GM19238 (cell line): ENCODE measurements around the gene DAD1.

Source experiments
- DNase-seq: peaks from one replicate; pipeline ENCODE4 v3.0.0; 2011; ENCODE audit warnings: low spot score; ENCODE audit not compliant: insufficient read length

DAD1 gene

DNA sequence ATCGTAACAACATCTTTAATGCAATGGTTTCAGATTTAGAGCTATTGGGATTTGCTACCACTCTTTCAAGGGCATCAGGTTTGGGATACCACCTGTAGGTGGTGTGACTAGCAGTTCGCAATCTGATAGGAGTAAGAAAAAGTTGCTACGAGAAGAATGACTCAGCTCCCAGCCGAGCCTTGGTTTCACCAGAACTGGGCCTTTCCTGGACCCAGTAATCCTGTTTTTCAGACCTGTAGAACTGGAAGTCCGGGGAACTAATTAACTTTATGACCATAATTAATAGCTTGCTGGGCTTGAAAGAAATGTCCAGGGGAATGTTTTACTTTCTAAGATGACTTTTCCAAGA lies 9.8 kb upstream of the DAD1 start:
- peak; percentile 42 for DNase-seq

DNA sequence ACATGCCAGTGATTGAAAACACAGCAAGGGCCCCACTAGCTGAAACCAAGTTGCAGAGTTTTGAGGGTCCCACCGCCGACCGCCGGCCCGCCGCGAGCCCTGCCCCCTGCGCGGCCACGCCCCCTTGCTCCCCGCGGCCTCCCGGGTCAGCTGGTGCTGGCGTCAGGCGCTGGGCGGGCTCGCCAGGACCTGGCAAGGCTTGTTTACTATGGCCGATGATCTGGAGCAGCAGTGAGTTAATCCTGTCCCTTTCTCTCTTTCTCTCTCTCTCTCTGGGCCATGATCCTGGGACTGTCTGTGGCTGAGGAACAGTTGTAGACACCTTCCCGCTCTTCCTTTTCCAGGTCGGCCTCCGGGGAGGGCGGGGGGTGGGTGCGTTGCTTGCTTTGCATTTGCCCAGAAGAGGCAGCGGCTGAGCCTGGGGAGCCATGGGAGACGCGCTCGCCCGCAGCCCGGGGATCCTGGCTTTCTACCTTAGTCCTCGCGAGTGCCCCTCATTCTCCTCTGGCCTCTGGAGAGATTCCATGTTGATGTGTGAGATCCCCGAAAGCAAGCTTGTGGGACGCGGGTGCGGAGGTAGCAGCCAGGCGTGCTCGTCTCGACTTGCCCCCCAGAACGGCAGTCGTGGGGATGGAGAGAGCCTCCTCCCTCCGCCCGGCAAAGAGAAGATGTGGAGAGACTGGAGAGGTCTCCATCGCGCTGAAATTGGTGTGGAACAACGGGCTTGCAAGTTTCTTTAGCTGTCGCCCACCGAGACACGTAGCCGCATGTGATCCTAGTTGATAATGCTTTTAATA lies 9.3 kb upstream of the DAD1 start, which contains the start of gene ABHD4:
Gene ABHD4 (plus strand): TSS at position 202 of the 797 bp plus-strand sequence. CDS start 7 bp downstream, at position 209.
- peak; percentile 71 for DNase-seq

DNA sequence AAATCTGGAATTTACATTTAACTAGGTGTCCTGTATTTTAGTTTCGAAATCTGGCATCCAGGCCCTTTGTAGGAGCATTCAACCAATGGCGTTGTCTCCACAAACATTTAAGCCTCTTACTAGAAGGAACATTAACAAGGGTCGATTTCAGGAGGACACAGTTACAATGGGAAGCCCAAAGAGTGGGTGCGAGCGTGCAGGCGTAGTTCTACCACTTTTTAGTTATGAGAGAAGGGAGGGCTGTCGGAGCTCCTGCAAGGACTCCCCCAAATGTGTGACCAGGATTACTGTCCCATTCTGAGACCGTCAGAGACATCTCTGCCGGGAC lies 8.7 kb upstream of the DAD1 start:
- no peak for DNase-seq

DNA sequence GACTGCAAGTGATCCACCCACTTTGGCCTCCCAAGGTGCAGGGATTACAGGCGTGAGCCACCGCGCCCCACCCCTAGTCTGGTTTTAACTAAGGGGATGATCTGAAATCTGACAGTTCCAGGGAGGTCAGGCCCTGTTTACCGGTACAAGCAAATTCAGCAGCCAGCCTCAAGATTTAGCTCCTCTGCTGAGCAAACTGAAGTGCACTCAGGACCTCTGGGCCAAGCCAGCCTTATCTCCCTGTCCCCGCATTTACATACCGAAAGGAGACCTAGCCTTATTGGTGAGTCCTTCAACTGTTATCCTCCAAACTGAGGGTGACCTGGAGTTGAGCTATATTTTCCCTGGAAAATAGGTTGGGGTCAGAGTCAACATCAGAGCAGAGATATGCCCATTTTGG lies 8.2 kb upstream of the DAD1 start:
- DNase-seq: no peak

DNA sequence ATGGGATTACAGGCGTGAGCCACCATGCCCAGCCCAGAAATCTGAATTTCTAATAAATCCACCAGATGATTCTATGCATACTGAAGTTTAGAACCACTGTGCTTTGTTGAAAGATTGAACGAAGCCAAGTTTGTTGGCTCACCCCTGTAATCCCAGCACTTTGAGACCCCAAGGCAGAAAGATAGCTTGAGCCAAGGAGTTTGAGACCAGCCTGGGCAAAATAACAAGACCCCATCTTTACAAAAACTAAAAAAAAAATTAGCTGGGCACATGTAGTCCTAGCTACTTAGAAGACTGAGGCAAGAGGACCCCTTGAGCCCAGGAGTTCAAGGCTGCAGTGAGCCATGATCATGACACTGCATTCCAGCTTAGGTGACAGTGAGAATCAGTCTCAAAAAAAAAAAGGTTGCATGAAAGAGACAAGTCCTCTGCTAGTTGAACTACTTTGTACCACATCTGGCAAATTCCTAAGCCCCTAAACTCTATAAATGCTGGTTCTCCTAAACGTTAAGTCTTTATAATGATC lies 7.4 kb upstream of the DAD1 start:
- DNase-seq: no peak

DNA sequence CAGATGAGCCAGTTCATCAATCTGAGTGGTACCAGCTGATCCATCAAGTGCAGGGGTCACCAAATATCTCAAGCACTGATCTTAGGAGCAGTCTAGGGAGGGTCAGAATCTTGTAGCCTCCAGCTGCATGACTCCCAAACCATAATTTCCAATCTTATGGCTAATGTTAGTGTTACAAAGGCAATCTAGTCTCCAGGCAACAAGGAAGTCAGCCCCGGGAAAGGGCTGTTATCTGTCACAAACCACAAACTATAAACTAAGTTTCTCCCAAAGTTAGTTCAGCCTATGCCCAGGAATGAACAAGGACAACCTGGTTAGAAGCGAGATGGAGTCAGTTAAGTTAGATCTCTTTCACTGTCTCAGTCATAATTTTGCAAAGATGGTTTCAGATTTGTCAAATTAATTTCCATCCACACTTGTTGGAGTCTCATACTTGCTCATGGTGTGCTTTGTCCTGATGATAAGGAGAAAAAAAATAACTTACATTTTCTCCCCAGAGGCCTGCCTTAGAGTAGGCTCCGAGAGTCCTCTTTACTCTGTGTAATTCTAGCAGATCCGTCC lies 5.2 kb upstream of the DAD1 start:
- DNase-seq: no peak

DNA sequence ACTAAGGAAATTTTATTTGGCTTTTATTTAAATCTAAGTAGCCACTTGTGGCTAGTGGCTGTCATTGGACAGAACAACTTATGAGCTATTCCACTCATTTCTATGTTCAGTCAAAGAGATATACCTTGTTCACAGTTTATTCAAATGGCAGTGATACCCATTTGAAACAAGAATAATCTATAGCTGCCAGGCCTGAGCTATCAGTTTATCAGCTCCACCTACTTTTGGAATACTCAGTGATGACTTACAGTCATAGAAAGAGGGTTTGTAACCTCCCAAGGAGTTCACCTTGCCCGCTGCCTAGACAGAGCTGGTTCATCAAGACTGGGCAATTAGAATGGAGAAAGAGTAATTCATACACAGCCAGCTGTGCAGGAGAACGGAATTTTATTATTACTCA lies 4.6 kb upstream of the DAD1 start:
- no peak for DNase-seq

DNA sequence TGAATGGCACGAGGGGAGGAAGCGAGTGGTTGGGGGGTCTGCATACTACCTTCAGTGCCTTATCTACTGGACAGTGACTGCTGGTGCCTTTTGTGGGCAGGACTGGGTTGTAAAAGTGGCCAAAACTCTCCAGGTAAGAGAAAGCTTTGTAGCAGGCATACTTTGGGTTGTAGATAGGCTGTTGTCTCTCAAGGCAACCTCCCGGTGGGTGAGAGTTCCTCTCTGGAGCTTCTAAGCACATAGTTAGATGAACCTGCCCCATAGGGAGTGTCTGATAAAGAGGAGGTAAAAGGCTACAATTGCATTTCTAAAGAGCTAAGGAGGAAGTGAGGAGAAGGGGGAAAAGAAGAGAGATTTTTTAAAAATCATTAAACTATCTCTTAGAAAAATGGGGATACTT lies 4.2 kb upstream of the DAD1 start:
- DNase-seq: no peak

DNA sequence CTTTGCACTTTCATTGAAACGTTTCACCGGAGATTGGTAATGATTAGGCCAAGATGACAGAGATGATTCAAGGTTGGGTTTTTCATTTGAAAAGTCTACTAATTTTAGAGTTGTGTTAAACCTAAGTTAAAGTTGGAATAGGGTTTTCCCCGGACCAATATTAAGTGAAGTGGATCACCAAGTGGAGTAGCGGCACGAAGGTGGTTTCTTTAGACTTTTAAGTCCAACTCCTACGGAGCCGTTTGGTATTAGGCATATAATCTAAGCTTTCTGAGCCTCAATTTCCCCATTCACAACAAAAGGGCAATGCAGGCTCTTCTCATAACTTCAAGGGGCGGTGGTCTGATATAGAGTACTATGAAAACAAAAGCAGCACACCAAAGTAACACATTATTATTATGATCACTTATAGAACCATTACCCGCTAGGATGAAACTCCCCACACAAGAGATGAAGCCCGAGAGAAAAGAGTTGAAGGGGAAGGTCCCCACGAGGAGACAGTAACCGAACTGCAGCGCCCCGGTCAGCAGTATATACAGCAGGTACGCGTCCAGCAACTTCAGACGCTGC lies 413 bp downstream of the DAD1 start:
- no peak for DNase-seq

DNA sequence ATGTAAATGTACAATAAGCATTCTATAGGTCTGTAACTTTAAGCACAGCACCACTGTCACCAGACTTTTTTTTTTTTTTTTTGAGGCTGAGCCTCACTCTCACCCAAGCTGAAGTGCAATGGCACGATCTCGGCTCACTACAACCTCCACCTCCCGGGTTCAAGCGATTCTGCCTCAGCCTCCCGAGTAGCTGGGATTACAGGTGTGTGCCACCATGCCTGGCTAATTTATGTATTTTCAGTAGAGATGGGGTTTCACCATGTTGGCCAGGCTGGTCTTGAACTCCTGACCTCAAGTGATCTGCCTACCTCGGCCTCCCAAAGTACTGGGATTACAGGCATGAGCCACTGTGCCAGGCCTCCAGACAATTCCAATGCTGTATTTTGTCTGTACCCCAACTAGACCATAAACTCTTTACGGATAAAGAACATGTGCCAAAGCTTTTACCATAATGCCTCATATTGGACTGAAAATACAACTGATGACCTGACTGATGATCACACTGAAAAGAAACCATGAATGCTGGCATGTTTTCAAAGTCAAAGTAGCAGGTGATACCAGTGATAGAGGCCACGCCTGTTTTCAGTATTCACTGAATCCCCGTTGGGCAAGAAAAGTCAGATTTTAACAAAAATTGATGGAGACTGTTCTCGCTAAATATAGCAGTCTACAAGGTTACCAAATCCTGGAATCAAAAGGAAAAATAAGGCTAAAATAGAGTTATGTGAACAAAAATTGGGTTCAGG lies 1.2 kb downstream of the DAD1 start:
- DNase-seq: peak; percentile 32

DNA sequence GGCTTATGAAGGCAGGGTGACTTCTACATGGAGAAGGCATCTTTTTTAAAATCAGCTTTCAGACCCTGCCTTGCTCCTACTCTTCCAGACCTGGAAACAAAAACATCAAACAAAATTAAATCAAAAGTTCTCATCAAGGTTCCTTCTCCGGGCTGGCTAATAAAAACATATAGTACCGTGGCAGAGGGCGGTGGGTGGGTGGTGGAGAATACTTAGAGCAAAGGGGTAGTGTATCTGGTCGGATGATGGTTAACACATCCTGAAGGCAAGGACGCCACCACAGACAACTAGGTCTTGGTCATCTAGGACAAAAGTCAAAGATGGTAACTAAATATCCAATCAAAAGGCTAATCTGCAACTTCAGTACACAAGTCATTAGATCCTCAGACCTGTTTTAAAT lies 1.8 kb downstream of the DAD1 start:
- no peak for DNase-seq

DNA sequence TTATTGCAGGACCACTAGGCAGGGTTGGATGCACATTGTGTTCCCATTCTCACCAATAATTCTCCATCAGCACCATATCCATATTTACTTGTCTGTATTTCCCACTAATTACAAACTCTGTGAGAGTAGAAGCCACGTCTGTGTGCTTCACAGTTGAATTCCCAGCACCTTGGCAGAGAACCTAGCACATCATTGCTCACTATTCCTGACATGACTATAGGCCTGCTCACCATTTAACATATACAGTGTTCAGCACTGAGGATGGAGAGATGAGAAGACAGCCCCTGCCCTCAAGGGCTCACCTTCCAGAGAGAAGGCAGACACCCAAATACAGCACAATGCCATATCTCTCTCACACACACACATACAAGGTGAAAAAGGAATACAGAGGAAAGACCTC lies 5.0 kb downstream of the DAD1 start:
- DNase-seq: no peak

DNA sequence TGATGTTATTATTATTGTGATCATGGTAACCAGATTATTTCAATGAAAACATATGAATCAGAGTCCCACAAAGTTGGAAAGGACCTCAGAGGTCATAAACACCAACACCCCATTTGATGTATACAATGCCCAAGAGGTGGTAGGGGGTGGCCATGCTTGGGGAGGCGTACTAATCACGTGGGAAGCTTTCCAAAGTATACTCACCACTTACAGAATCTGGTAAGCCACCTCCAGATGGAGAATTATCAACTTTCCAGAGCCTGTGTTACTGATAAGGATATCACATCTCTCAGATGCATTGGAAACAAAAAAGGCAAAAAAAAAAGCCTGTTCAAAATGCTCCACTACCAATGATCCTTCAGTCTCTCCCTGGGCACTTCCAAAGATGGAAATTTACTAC lies 8.4 kb downstream of the DAD1 start:
- no peak for DNase-seq

DNA sequence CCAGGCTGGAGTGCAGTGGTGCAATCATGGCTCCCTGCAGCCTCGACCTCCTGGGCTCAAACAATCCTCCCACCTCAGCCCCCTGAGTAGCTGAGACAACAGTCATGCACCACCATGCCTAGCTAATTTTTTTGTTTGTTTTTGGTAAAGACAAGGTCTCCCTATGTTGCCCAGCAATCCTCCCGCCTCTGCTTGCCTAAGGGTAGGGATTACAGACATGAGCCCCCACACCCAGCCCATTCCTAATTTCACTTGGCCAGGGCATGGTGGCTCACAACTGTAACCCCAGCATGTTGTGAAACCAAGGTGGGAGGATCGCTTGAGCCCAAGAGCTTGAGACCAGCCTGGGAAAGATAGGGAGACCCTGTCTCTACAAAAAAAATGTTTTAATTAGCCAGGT lies 9.1 kb downstream of the DAD1 start:
- no peak for DNase-seq

DNA sequence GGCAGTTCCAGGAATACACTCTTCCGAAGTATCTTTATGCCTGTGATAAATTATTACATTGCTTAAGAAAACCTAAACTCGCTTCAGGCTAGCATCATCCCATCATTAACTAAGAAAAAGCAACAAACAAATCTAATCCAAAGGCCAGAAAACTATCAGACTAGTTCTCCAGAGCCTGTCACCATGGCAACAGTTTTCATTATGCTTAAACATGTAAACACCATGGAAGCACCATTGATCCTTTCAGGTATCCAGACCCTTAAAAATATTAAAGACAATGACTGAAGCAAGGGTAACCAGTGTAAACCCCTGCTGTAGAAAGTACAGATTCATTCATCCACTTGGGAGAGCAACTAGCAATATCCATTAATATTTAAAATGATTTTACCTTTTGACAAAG lies 9.8 kb downstream of the DAD1 start:
- DNase-seq: no peak

DNA sequence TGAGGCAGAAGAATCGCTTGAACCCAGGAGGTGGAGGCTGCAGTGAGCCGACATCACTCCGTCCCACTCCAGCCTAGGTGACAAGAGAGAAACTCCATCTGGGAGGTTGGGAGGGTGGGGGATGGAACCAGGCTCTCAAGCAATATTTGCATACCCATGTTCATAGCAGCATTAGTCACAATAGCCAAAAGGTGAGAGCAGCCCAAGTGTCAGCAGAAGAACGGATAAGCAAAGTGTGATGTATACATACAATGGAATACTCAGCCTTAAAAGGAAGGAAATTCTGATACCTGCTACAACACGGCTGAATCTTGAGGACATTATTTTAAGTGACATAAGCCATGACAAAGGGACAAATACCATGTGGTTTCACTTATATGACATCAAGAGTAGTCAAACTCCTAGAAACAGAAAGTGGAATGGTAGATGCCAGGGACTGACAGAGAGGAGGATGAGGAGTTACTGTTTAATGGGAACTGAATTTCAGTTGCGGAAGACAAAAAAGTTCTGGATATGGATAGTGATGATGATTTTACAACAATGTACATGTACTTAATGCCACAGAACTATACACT lies 11.6 kb downstream of the DAD1 start:
- no peak for DNase-seq

DNA sequence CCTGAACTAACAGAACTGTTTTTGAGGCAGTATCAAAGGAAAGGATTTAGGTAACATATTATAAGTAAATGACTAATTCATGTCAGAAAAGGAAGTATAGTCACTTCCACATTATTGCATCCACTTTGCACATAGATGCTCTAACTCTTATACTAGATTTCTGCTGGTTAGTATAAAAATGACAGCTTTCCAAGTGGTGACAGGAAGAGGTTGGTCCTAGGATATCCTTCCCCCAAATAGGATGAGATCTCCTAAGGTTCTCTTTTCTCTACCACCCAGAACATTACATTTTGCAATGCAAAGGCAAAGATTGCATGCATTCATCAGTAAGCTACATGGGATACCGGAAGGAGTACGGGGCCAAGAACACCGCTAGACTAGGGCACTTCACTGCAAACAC lies 15.2 kb downstream of the DAD1 start:
- DNase-seq: no peak

DNA sequence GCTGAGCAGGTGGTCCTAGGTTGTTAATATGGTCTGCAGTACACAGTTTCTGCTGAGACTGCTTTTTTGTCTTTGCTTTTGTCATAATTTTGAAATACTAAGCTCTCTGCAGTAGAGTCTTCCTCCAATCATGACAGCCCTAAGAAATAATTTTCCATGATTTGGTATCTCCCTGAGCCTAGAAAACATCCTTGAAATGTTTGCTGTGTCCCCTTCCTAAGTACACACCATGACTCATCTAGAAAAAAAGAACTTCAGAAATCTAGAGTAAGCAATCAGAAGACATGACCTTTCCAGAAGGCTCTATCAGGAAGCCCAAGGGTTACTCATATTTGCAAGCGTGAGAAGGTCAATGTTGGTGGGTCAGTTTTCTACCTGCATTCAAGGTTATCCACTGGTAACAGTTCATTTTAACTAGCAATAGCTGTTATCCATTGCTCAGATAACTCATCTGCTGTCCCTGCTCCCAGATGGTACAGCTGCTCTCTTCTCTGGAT lies 16.4 kb downstream of the DAD1 start:
- DNase-seq: no peak

DNA sequence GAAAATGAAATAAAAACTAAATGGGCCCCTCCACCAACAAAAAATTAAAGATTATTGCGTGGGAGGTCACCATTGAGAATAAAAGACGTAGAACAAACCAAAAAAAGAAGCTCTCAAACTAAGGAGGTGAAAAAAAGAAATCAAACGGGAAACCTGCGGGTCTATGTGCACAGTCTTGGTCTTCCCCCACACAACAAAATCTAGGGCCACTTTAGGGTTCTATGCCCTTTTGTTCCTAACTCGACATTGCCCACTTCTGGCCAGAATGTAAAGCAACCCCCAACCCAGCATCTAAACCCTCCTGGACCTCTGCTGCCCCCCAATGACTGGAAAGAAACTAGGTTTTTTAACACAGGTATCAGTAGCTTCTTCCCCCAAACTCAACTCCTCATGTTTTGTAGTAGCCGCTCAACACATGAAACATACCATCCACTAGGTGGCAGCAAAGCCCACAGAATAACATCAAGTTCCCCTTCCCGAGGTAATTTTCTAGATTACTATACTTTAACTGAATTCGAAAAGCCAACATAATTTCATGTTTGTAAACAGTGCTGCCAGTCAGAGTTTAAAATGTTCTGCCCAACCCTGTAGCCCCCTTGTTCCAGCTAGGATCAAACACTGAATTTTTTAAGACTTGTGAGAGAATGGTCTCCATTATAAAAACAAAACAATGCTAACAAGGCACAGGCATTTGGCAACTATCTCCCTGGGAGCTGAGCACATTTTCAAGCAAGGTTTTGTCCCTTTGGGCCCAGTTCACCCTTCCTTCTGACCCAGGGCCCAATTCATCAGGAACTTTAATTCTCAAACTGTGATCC lies 18.7 kb downstream of the DAD1 start:
- DNase-seq: peak; percentile 42

DNA sequence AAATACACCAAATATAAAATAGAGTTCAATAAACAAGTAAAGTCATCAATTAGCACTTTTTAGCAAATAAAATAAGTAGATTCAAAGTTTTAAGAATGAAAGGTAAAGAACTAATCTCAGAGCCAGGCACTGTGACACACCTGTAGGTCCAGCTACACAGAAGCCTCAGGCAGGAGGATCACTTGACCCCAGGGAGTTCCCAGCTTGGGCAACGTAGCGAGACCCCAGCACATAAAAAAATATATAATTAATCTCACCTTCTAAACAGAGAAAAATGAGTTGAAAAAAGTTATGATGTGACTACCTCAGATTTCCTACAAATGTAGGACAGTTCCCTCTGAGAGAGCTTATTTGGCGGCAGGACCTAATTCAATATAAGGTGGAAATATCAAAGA lies 19.3 kb downstream of the DAD1 start:
- DNase-seq: no peak
